PC-3 (cell line): ENCODE results near the gene RGS5. TPM values are rescaled to one million over a fixed set of nuclear protein-coding genes. Genes with fewer than 3 reads are reported as not detected.
"Not testable (repeated sequence)": the region's sequence is repeated elsewhere in the genome, so short reads cannot be mapped to it uniquely, and the experiment has no call there.

Experiments
- ATAC-seq: fragments of 200-7000 bp; cut with Tn5 transposase; 2 replicates; pipeline ENCODE4 v1.9.1; 2020; ENCODE audit warnings: mild to moderate bottlenecking, moderate library complexity
- BruUV-seq: library from RNA; stranded (reverse); fragments of 400-500 nt; replicated peaks from 2 replicates; lab custom pipeline; 2021; lab: Mats Ljungman, UMichigan
- CTCF ChIA-PET: fragments of 300-600 bp; sonication (Branson Sonifier 250); formaldehyde crosslinking; loops from one replicate; lab custom pipeline; 2022; ENCODE audit warnings: antibody characterized with exemption; lab: Charles Lee
- POLR2A ChIA-PET: fragments of 300-600 bp; sonication (Branson Sonifier 250); formaldehyde crosslinking; loops from one replicate; lab custom pipeline; 2022; ENCODE audit warnings: antibody characterized with exemption; ENCODE audit not compliant: unreplicated experiment; lab: Charles Lee
- DNase-seq: peaks from one replicate; pipeline ENCODE4 v3.0.0-alpha.2; 2015
- H2AFZ ChIP-seq: fragments of 300-600 bp; sonication (generic); 2 replicates; pipeline ENCODE4 v1.6.0; 2016; ENCODE audit warnings: antibody characterized with exemption, low read length
- H3F3A ChIP-seq: fragments of 300-600 bp; sonication (generic); one replicate; pipeline ENCODE4 v1.6.0; 2017; ENCODE audit warnings: antibody characterized with exemption, low read length, control low read depth, mild to moderate bottlenecking; ENCODE audit not compliant: unreplicated experiment
- H3K27ac ChIP-seq: fragments of 300-600 bp; sonication (generic); 2 replicates; pipeline ENCODE4 v1.5.1; 2016; ENCODE audit warnings: mild to moderate bottlenecking, low read length
- H3K27me3 ChIP-seq: fragments of 300-600 bp; sonication (generic); 2 replicates; pipeline ENCODE4 v1.6.1; 2016; ENCODE audit warnings: low read length, mixed read lengths
- H3K36me3 ChIP-seq: fragments of 300-600 bp; sonication (generic); 2 replicates; pipeline ENCODE4 v1.6.1; 2016; ENCODE audit warnings: low read depth, mixed run types, low read length, mixed read lengths
- H3K4me1 ChIP-seq: fragments of 300-600 bp; sonication (generic); 2 replicates; pipeline ENCODE4 v1.5.1; 2016; ENCODE audit warnings: low read length; ENCODE audit not compliant: insufficient read depth
- H3K4me2 ChIP-seq: fragments of 300-600 bp; sonication (generic); 2 replicates; pipeline ENCODE4 v1.6.0; 2016; ENCODE audit warnings: low read length
- H3K4me3 ChIP-seq: fragments of 300-600 bp; sonication (generic); 2 replicates; pipeline ENCODE4 v1.5.1; 2016; ENCODE audit warnings: mild to moderate bottlenecking, low read length, mixed read lengths
- H3K79me2 ChIP-seq: fragments of 300-600 bp; sonication (generic); 2 replicates; pipeline ENCODE4 v1.6.1; 2017; ENCODE audit warnings: low read length, mixed read lengths
- H3K9ac ChIP-seq: fragments of 300-600 bp; sonication (generic); 2 replicates; pipeline ENCODE4 v1.6.0; 2016; ENCODE audit warnings: mild to moderate bottlenecking, low read length
- H3K9me2 ChIP-seq: fragments of 300-600 bp; sonication (generic); replicated peaks from 2 replicates; pipeline ENCODE4 v1.6.1; 2016; ENCODE audit warnings: mixed run types, low read length, mixed read lengths
- H3K9me3 ChIP-seq: fragments of 300-600 bp; sonication (generic); 2 replicates; pipeline ENCODE4 v1.6.1; 2016; ENCODE audit warnings: low read length, mixed read lengths
- H4K20me1 ChIP-seq: fragments of 300-600 bp; sonication (generic); 2 replicates; pipeline ENCODE4 v1.6.1; 2016; ENCODE audit warnings: low read length, mixed read lengths
- CTCF ChIP-seq: fragments of 300-600 bp; sonication (generic); conservative IDR thresholded peaks from 2 replicates; pipeline ENCODE4 v1.5.1; 2017; ENCODE audit warnings: antibody characterized with exemption, low read depth, mild to moderate bottlenecking, low read length
- EZH2 ChIP-seq: fragments of 300-600 bp; sonication (generic); IDR thresholded peaks from one replicate; pipeline ENCODE4 v1.6.1; 2017; ENCODE audit warnings: antibody characterized with exemption, mild to moderate bottlenecking, low read length; ENCODE audit not compliant: unreplicated experiment
- EZH2phosphoT487 ChIP-seq: fragments of 300-600 bp; sonication (generic); IDR thresholded peaks from 2 replicates; pipeline ENCODE4 v1.6.1; 2018; ENCODE audit warnings: mild to moderate bottlenecking, antibody characterized with exemption, low read length, borderline replicate concordance
- intact Hi-C: fragments of 100-400 bp; cut with micrococcal nuclease; formaldehyde crosslinking; loops from 2 replicates; pipeline ENCODE4 v1.9.0; 2023
- total RNA-seq: library from RNA; depleted of rRNA; stranded (reverse); fragments of >200 nt; gene quantifications from 2 replicates; pipeline ENCODE4 v1.2.3, GENCODE V29; 2014

RGS5 gene
- total RNA-seq, 1 experiment from 2014 or later: 5.0 TPM

DNA sequence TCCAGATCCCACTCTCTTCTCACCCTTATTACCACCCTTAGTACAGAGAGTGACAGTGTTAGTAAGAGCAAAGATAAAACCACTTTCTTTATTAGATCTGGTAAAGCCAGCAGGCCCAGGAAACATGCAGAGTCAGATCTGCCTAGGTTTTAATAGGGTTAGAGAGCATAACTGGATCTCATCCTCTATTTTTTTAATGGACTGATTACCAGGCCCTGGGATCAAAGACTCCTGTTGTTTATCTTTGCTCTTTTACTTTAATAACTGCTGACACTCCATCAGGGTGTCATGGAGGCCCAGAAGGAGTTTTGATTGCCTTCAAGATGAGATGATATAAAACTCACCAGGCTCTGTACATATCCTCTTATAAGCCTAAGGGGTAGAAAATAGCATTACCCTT, 45.3 kb upstream of the RGS5 start:
- POLR2A ChIA-PET: no interaction called here
- no TSS peak for BruUV-seq
- ATAC-seq (no peak), DNase-seq (no peak)
- H2AFZ ChIP-seq: no peak overlapping the region
- no peaks in the 10 kb centered on the region for H3K9me2 ChIP-seq
- no peak overlapping the region for H3K27ac ChIP-seq
- H3K9me3 ChIP-seq: no peaks in the 10 kb centered on the region
- no peak overlapping the region for H3K9ac ChIP-seq
- intact Hi-C loops: no loop called here
- H3K79me2 ChIP-seq: no peaks in the 10 kb centered on the region
- TF ChIP-seq CTCF (no peak), EZH2 (no peak), EZH2phosphoT487 (no peak)
- H3F3A ChIP-seq: no peaks in the 10 kb centered on the region
- no peak overlapping the region for H3K4me2 ChIP-seq
- H3K4me1 ChIP-seq: peaks cover 13% of the 10 kb centered on the region
- no peaks in the 10 kb centered on the region for H3K27me3 ChIP-seq
- H3K36me3 ChIP-seq: no peaks in the 10 kb centered on the region
- CTCF ChIA-PET: no interaction called here
- H3K4me3 ChIP-seq: no peak overlapping the region
- no peaks in the 10 kb centered on the region for H4K20me1 ChIP-seq

- CTCF ChIA-PET: interaction anchor here (0.7 kb wide), 1 partner anchor 61 kb away, joined by 3 read pairs; no protein-coding TSS in a partner anchor
- H3K79me2 ChIP-seq, H3K27ac ChIP-seq, H4K20me1 ChIP-seq, ATAC-seq, H3K9me2 ChIP-seq, H3K27me3 ChIP-seq, H3K9me3 ChIP-seq, BruUV-seq, H3K9ac ChIP-seq, POLR2A ChIA-PET, intact Hi-C loops, H3K4me2 ChIP-seq, H3K36me3 ChIP-seq, H3F3A ChIP-seq, H3K4me1 ChIP-seq, H2AFZ ChIP-seq, DNase-seq, H3K4me3 ChIP-seq: not testable (repeated sequence)
Observed at GRCh38 chr1:163244648-163245047, 41.9 kb upstream of the RGS5 start.

- DNase-seq: no peak
- Histone ChIP-seq H3K9me2 (no peaks in the 10 kb centered on the region), H3K27me3 (no peaks in the 10 kb centered on the region), H3F3A (no peaks in the 10 kb centered on the region), H3K36me3 (no peaks in the 10 kb centered on the region), H3K4me2 (no peak overlapping the region), H3K9ac (no peak overlapping the region), H3K4me1 (no peaks in the 10 kb centered on the region), H2AFZ (no peak overlapping the region), H3K27ac (no peak overlapping the region), H4K20me1 (no peaks in the 10 kb centered on the region), H3K9me3 (no peaks in the 10 kb centered on the region), H3K4me3 (no peak overlapping the region), H3K79me2 (no peaks in the 10 kb centered on the region)
- no peak for ATAC-seq
- POLR2A ChIA-PET: no interaction called here
- CTCF ChIA-PET: no interaction called here
- intact Hi-C loops: no loop called here
- BruUV-seq: no TSS peak
- no peak for TF ChIP-seq CTCF
- no peak for TF ChIP-seq EZH2
- no peak for TF ChIP-seq EZH2phosphoT487
Observed at GRCh38 chr1:163241746-163242145, 39.0 kb upstream of the RGS5 start.
